A673 (cell line): ENCODE data around the gene PSD.
A peak's percentile ranks its signal among the peaks of the same experiment; 100 is the strongest.

ENCODE experiments used
- EZH2 ChIP-seq: fragments of 200-600 bp; sonication (generic); IDR thresholded peaks from 2 replicates; pipeline ENCODE4 v1.6.1; 2017; ENCODE audit warnings: borderline replicate concordance, low read depth, mild to moderate bottlenecking, mixed read lengths, antibody characterized with exemption, low read length; ENCODE audit not compliant: poor library complexity, severe bottlenecking
- TF ChIP-seq, protein P1 (sequence below): fragments of 300-800, 200-600 bp; sonication (generic); conservative IDR thresholded peaks from 2 replicates; pipeline ENCODE4 v1.5.1; 2017; ENCODE audit warnings: low read depth, mild to moderate bottlenecking, antibody characterized with exemption, low read length, moderate library complexity, mixed read lengths

DNA sequence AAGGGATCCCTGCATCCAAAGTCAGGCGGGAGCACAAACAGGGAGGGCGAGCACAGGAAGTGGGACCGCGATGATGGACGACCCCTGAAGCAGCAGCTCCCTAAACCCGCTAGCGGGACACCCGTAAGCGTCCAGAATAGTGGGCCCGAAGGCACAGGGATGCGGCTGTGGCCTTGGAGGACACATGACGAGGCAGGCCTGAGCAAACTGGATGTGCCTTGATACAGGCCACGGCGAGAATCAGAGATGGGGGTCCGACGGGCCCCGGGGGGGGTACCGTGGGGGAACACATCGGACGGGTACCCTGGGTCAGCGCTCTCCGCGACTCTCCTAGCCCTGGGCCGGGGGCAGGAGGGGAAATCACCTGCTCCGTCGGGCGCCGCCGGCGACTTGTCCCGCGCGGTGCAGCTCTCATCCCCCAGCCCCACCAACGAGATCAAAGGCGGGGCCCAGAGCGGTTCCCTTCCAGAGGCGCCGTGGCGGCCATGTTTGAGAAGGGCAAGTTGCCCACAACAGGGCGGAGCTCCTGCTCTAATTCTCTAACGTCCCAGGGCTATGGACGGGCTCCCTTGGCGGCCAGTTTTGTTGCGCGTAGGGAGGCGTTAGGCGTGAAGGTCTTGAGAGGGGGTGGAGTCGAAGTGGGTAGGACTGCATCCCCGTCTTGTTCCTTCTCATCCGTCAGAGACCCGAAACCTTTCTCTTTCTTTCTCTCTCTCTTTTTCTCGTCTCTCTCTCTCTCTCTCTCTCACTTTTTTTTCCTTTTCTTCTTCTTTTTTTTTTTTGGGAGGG, 13.8 kb upstream of the PSD start, which contains the start of gene CUEDC2:
- TF ChIP-seq, protein P1, sequence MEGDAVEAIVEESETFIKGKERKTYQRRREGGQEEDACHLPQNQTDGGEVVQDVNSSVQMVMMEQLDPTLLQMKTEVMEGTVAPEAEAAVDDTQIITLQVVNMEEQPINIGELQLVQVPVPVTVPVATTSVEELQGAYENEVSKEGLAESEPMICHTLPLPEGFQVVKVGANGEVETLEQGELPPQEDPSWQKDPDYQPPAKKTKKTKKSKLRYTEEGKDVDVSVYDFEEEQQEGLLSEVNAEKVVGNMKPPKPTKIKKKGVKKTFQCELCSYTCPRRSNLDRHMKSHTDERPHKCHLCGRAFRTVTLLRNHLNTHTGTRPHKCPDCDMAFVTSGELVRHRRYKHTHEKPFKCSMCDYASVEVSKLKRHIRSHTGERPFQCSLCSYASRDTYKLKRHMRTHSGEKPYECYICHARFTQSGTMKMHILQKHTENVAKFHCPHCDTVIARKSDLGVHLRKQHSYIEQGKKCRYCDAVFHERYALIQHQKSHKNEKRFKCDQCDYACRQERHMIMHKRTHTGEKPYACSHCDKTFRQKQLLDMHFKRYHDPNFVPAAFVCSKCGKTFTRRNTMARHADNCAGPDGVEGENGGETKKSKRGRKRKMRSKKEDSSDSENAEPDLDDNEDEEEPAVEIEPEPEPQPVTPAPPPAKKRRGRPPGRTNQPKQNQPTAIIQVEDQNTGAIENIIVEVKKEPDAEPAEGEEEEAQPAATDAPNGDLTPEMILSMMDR = 0 out of 2 replicates have a peak, but pooled peaks have one; percentile 19
- TF ChIP-seq EZH2 = no peak
